H54 (cell line): ENCODE measurements around the gene PPM1M.

Source experiments
- DNase-seq: peaks from one replicate; pipeline ENCODE4 v3.0.0; 2011; ENCODE audit warnings: low spot score, mixed read lengths; ENCODE audit not compliant: insufficient read length
- FAIRE-seq: peaks from 3 replicates; lab custom pipeline; 2011; peaks lifted over from hg19 to GRCh38; lab: Jason Lieb, UNC
- POLR2A ChIP-seq: IDR thresholded peaks from 2 replicates; pipeline ENCODE4 v1.6.1; 2011; ENCODE audit warnings: low read depth, mild to moderate bottlenecking, low read length

PPM1M gene

GRCh38 chr3:52208556-52208955, 37.0 kb upstream of the PPM1M start:
- no peak for TF ChIP-seq POLR2A
- no peak for DNase-seq
- FAIRE-seq: no peak

- no peak for TF ChIP-seq POLR2A
- FAIRE-seq (no peak), DNase-seq (no peak)
Observed at GRCh38 chr3:52210037-52210436, 35.5 kb upstream of the PPM1M start.

DNA sequence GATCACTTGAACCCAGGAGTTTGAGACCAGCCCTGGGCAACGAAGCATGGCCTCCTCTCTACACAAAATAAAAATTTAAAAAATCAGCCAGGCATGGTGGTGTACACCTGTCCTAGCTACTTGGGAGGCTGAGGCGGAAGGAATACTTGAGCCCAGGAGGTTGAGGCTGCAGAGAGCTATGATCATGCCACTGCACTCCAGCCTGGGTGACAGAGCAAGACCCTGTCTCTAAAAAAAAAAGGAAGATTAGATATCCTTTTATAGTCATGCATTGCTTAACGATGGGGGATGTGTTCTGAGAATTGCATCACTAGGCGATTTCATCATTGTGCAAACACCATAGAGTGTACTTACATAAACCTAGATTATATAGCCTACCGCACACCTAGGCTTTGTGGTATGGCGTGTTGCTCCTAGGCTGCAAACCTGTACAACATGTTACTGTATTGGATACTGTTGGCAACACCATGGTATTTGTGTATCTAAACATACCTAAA, 35.0 kb upstream of the PPM1M start:
- no peak for DNase-seq
- no peak for FAIRE-seq
- TF ChIP-seq POLR2A: no peak

DNA sequence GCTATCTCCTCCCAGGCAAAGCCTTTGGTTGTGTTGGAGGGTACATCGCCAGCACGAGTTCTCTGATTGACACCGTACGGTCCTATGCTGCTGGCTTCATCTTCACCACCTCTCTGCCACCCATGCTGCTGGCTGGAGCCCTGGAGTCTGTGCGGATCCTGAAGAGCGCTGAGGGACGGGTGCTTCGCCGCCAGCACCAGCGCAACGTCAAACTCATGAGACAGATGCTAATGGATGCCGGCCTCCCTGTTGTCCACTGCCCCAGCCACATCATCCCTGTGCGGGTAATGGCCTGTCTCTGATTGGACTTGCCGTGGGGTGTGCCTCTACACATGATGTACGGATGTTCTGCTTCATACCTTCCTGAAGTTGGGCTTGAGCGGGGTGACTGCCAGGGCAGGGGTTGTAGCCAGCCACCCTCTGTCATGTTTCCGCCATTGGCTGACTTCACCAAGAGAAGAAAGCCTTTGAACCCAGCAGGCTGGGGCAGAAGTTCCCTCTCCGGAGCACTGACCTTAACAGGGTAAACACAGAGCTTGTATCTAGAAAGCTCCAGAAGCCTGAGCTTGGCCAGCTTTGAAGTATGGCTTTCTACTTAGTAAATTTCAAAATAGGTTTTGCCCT, 34.2 kb upstream of the PPM1M start:
- DNase-seq (no peak), FAIRE-seq (no peak)

DNA sequence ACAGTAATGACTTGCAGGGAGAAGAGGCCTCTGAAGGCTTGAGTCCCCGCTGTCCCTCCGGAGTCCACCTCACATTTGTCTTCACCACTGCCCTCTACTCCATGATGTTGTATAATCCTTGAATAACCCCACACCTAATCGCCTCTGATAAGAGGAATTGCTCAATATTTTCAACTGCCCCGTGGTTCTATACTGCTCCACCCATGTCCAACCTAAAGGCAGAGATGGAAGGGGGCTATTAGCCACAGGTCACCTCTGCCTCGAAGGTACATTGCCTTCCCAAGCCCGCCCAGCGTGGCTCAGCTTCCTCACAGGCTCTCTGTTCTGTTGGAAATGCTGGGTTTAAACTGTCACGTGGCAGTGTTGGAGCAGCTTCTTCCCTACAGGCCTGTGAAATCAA, 32.6 kb upstream of the PPM1M start:
- no peak for TF ChIP-seq POLR2A
- FAIRE-seq (no peak), DNase-seq (no peak)

More for the DNA sequence above, 34.2 kb upstream of the PPM1M start:
- TF ChIP-seq POLR2A: no peak

DNA sequence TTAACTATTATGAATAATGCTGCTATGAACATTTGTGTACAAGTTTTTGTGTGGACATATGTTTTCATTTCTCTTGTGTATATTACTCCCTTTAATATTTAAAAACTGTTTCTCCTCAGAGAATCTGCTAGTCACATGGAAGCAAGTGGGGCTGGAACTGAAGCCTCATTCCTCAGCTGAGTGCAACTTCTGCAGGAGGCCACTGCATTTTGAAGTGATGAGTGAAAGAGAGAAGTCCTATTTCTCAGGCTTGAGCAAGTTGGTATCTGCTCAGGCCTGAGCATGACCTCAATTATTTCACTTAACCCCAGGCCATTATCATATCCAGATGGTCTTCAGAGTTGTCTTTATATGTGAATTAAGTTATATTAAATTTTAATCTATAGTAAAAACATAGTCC, 31.7 kb upstream of the PPM1M start:
- no peak for TF ChIP-seq POLR2A
- no peak for DNase-seq
- no peak for FAIRE-seq

DNA sequence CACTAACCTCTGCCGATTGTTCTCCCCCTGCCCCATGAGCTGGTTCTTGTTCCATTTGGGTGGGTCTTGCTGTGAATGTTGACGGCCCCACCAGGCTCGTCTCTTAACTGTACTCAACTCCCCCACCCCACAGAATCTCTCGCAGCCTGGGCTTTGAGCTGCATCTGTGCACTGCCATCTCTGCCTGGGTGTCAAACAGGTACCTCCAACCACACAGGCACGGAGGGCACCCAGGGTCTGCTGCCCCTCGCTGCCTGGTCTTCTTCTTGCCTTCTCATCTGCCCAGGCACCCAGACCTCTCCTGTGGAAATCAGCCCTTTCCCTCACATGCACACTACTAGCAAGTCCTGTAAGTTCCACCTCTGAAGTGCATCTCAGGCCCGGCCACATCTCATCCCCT, 30.2 kb upstream of the PPM1M start:
- TF ChIP-seq POLR2A: no peak
- FAIRE-seq: no peak
- DNase-seq: no peak

DNA sequence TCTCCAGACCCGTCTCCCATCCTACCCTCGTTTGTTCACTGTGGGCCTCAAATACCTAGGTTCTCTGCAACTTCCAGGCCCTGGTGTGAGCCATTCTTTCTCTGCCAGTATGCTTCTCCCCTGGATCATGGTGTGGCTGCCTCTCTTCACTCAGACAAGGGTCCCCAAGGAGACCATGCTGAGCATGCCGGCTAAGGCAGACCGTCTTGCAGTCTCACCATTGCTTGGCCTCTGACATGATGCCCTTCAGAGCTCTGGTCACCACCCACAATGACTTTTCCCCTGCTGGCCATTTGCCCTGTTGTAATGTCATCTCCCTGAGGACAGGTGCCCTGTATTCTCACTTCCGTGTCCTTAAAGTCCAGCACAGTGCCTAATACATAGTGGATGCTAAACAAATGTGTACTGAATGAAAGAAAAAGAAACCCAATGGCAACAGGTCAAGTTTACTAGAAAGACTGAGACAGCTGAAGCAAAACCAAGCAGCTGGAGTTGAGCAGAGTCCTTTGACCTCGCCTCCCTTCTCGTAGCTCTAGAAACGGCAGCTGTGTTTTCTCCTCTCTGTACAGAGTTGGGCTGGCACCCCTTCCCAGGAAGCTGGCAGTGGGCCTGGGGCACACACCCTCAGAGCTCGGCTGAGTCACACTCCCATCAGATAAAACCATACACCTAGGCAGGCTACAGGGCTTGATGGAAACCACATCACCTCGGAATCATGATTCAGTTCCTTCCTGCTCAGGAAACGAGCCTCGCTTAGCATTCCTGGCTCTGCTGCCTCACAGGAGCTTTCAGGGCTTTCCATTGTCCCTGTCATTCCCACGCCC, 28.8 kb upstream of the PPM1M start:
- FAIRE-seq: peak; percentile 91
- DNase-seq: peak; percentile 96
- no peak for TF ChIP-seq POLR2A

- no peak for TF ChIP-seq POLR2A
- DNase-seq (no peak), FAIRE-seq (no peak)
Observed at GRCh38 chr3:52217409-52217805, 28.2 kb upstream of the PPM1M start.

GRCh38 chr3:52218026-52218425, 27.5 kb upstream of the PPM1M start:
- FAIRE-seq (no peak), DNase-seq (no peak)
- no peak for TF ChIP-seq POLR2A

- no peak for FAIRE-seq
- no peak for TF ChIP-seq POLR2A
- DNase-seq: no peak
Observed at GRCh38 chr3:52218454-52218853, 27.1 kb upstream of the PPM1M start.

DNA sequence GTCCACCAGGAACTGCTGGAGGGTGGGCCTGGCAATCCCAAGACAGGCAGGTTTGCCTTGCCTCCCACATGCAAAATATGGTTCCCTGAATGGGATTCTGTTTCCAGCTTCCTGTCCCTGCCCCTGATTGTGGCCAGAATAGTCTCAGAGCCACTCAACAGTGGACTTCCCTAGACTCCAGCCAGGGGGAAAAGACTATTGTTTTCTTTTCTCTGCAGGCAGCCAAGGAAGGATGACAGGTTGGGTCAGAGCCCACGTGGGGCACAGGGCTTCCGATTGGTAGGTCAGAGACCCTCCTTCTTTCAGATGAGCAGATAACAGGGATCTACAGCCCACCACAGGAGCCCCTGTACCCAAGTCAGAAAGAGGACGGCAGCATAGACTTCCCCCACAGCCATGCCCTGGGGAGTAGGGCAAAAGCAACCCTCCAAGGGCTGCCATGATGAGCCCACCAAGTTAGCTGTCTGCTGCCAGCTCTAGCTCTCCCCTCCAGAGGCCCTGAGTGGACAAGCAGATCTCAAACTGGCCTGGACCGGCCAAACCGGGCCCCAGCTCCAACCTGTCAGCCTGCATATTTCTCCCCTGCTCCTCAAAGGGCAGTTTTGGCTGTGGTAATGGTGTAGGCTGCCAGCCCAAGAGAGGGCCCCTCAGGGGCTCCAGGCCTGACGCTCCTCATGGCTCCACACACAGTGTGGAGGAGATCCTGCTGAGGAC, 26.5 kb upstream of the PPM1M start:
- FAIRE-seq (no peak), DNase-seq (no peak)
- no peak for TF ChIP-seq POLR2A

DNA sequence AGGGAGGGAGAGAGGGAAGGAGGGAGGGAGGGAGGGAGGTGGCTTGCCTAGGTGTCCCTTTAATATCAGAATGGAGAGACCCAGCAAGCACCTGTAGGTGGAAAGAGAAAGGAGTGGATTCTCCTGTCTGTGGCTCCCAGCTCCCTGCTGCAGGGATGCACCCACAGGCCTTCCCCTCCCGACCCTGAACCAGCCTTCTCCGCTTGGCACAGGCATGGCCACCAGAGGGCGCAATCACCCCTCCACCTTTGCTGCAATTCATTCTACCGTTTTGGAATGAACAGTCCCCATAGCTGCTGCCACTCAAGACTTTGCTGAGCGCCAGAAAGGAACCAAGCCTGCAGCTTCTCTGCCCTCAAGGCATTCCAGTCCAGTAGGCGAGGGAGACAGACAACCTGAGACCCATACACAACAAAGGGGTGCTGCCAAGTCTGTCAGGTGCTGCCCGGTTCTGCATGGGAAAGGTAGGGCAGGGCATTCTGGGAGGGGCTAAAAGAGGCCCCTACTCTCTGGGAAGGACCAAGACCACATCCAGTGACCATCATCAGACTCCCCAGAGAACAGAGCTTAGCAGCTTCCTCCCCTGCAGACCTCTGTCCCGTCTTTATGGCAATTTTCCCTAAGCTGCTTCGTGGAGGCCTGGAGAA, 25.1 kb upstream of the PPM1M start:
- peak; percentile 89 for DNase-seq
- no peak for TF ChIP-seq POLR2A
- FAIRE-seq: no peak
